Vagina (tissue), 2 donors: ENCODE results near the gene CHRM5. TPM values are rescaled to one million over a fixed set of nuclear protein-coding genes. Genes with fewer than 3 reads are reported as not detected.

Experiments used
- DNase-seq, 2 donors: peaks; one replicate each; pipeline ENCODE4 v3.0.0-alpha.2; 2017; ENCODE audit errors: extremely low spot score in 2 of 2
- H3K27ac ChIP-seq: fragments of 200-600 bp; sonication (generic); one replicate; pipeline ENCODE4 v1.5.1; 2019
- H3K27me3 ChIP-seq: fragments of 200-600 bp; sonication (generic); one replicate; pipeline ENCODE4 v1.5.1; 2019
- H3K36me3 ChIP-seq, 2 donors: fragments of 200-600 bp; sonication (generic); one replicate each; pipeline ENCODE4 v1.5.1; 2017 to 2019
- H3K4me1 ChIP-seq: fragments of 200-600 bp; sonication (generic); one replicate; pipeline ENCODE4 v1.5.1; 2019
- H3K4me3 ChIP-seq, 2 donors: fragments of 200-600 bp; sonication (generic); 1 replicate in 1 of 2; 2 replicates in 1 of 2; pipeline ENCODE4 v1.5.1; 2016 to 2019
- H3K9me3 ChIP-seq: fragments of 200-600 bp; sonication (generic); one replicate; pipeline ENCODE4 v1.5.1; 2019
- POLR2A ChIP-seq, 2 donors: fragments of 450-650 bp; IDR thresholded peaks; one replicate each; pipeline ENCODE4 v1.6.1; 2017; ENCODE audit warnings: antibody characterized with exemption in 2 of 2, mild to moderate bottlenecking in 2 of 2, moderate library complexity in 2 of 2
- POLR2AphosphoS5 ChIP-seq, 2 donors: sonication (generic); formaldehyde crosslinking; IDR thresholded peaks; one replicate each; pipeline ENCODE4 v1.9.0; 2017; ENCODE audit warnings: antibody characterized with exemption in 2 of 2, mild to moderate bottlenecking in 2 of 2, low read depth in 1 of 2; ENCODE audit not compliant: insufficient read depth in 1 of 2
- intact Hi-C: fragments of 100-400 bp; cut with DNase I; formaldehyde crosslinking; loops from one replicate; pipeline ENCODE4 v1.15.1; 2023
- total RNA-seq: library from RNA; depleted of rRNA; stranded (reverse); fragments of >200 nt; gene quantifications from one replicate; pipeline ENCODE4 v1.2.3, GENCODE V29; 2016
- TF ChIP-seq, protein P1 (sequence below), 3 experiments: fragments of 450-650 bp in 2 of 3; fragments of 200-600 bp in 1 of 3; sonication (generic) in 1 of 3; IDR thresholded peaks; one replicate each; pipeline ENCODE4 v1.5.1; 2017 to 2019; ENCODE audit warnings: antibody characterized with exemption in 3 of 3, mild to moderate bottlenecking in 2 of 3, moderate library complexity in 2 of 3

CHRM5 gene
- total RNA-seq, 1 donor from 2014 or later: not detected

DNA sequence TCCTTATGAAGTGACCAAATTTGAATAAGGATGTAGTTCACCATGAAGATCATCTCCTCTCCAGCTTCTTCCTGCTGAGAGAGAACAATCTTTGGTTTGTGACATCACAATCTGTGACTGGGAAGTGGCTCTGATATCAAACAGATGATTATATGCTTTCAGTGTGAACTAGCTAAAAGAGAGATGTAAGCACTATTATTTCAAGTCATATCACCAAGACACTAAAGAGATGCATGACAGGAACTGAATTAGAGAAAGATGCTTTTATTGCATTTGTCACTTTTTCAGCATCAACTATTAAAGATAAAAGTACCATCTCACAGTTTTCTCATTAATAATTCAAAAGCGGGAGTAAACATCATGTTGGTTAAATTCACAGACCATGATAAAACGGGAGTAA lies 3.5 kb downstream of the CHRM5 start:
- H3K4me1 ChIP-seq: no peaks in the 10 kb centered on the region
- TF ChIP-seq POLR2A (IDR thresholded peaks at IDR 0.05) (no peak), POLR2AphosphoS5 (IDR thresholded peaks at IDR 0.05; ENCODE audit: insufficient read depth in 1 of 2, low read depth in 1 of 2) (no peak)
- TF ChIP-seq, protein P1, sequence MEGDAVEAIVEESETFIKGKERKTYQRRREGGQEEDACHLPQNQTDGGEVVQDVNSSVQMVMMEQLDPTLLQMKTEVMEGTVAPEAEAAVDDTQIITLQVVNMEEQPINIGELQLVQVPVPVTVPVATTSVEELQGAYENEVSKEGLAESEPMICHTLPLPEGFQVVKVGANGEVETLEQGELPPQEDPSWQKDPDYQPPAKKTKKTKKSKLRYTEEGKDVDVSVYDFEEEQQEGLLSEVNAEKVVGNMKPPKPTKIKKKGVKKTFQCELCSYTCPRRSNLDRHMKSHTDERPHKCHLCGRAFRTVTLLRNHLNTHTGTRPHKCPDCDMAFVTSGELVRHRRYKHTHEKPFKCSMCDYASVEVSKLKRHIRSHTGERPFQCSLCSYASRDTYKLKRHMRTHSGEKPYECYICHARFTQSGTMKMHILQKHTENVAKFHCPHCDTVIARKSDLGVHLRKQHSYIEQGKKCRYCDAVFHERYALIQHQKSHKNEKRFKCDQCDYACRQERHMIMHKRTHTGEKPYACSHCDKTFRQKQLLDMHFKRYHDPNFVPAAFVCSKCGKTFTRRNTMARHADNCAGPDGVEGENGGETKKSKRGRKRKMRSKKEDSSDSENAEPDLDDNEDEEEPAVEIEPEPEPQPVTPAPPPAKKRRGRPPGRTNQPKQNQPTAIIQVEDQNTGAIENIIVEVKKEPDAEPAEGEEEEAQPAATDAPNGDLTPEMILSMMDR (IDR thresholded peaks at IDR 0.05): no peak
- H3K36me3 ChIP-seq: no peaks in the 10 kb centered on the region
- intact Hi-C loops: no loop called here
- H3K27ac ChIP-seq: no peak overlapping the region
- no peak overlapping the region for H3K4me3 ChIP-seq
- no peaks in the 10 kb centered on the region for H3K9me3 ChIP-seq
- no peaks in the 10 kb centered on the region for H3K27me3 ChIP-seq
- no peak for DNase-seq

DNA sequence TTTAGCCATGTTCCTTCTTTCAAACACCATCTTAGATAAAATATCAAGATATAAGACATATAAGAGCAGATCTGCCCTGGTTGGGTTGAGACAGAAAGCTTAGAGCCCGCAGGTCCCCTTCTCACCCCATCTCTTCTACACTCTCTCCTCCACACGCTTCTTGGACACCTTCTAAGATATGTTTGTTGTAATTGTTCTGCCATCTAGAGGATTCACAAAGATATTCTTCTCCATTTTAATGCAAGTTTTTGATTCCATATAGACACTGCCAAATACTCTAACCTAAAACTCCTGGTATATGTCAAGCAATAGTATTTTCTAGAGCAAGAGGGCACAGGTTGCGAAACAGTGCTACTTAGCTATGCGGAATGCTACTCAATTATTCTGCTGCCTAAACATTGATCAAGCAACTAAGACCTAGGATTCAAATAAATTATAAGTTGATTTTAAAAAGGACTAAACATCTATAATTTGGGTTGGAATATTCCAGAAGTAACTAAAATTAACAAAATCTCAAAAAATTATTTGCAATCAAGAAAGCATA lies 6.8 kb downstream of the CHRM5 start:
- TF ChIP-seq POLR2AphosphoS5 (IDR thresholded peaks at IDR 0.05; ENCODE audit: insufficient read depth in 1 of 2, low read depth in 1 of 2): no peak
- TF ChIP-seq, protein P1 (IDR thresholded peaks at IDR 0.05): no peak
- TF ChIP-seq POLR2A (IDR thresholded peaks at IDR 0.05): no peak
- Histone ChIP-seq H3K27ac (no peak overlapping the region), H3K4me1 (no peaks in the 10 kb centered on the region), H3K36me3 (no peaks in the 10 kb centered on the region), H3K27me3 (no peaks in the 10 kb centered on the region), H3K9me3 (no peaks in the 10 kb centered on the region), H3K4me3 (no peak overlapping the region)
- no peak for DNase-seq
- intact Hi-C loops: no loop called here

DNA sequence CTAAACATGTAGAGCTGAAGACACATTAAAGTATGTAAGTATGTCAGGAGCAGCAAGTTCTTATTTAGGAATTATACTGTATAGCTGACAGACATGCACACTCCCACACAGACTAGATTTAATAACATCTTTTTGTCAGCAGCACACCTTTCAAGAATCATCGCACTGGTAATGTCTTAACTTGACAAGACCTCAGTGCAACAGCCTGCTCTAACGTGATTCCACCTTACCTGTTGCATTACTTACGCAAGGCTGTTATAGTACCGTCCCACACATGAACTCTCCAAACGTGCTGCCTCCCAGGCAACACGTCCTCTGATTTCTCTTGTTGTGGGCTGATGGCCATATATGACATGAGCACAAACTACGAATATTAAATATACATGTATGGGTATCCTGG lies 11.9 kb downstream of the CHRM5 start:
- Histone ChIP-seq H3K36me3 (no peaks in the 10 kb centered on the region), H3K27ac (no peak overlapping the region), H3K4me3 (no peak overlapping the region), H3K4me1 (no peaks in the 10 kb centered on the region), H3K27me3 (no peaks in the 10 kb centered on the region), H3K9me3 (no peaks in the 10 kb centered on the region)
- intact Hi-C loops: no loop called here
- DNase-seq: no peak
- TF ChIP-seq POLR2AphosphoS5 (IDR thresholded peaks at IDR 0.05; ENCODE audit: insufficient read depth in 1 of 2, low read depth in 1 of 2) (no peak), POLR2A (IDR thresholded peaks at IDR 0.05) (no peak)
- TF ChIP-seq, protein P1 (IDR thresholded peaks at IDR 0.05): no peak

DNA sequence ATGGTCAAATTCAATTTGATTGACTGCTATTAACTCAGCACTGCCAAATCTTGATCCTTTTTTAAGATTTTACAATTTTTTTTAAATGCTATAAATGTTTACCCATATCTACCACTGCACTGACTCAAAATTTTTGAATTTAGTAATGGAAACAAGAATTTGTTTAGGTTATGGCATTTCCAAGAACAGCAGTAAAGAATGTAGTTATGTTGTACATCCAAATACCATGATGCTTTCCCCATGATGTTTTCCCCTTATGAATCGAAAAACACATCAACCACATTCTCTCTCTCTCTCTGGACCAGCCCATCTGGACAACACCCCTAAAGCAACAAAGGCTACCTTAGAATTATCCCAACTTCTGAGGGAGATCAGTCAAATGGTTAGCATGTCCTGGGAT lies 14.2 kb downstream of the CHRM5 start:
- DNase-seq: no peak
- Histone ChIP-seq H3K36me3 (no peaks in the 10 kb centered on the region), H3K4me1 (no peaks in the 10 kb centered on the region), H3K27me3 (no peaks in the 10 kb centered on the region), H3K27ac (no peak overlapping the region), H3K9me3 (no peaks in the 10 kb centered on the region), H3K4me3 (no peak overlapping the region)
- intact Hi-C loops: no loop called here
- TF ChIP-seq, protein P1 (IDR thresholded peaks at IDR 0.05): no peak
- TF ChIP-seq POLR2AphosphoS5 (IDR thresholded peaks at IDR 0.05; ENCODE audit: insufficient read depth in 1 of 2, low read depth in 1 of 2): no peak
- TF ChIP-seq POLR2A (IDR thresholded peaks at IDR 0.05): no peak

DNA sequence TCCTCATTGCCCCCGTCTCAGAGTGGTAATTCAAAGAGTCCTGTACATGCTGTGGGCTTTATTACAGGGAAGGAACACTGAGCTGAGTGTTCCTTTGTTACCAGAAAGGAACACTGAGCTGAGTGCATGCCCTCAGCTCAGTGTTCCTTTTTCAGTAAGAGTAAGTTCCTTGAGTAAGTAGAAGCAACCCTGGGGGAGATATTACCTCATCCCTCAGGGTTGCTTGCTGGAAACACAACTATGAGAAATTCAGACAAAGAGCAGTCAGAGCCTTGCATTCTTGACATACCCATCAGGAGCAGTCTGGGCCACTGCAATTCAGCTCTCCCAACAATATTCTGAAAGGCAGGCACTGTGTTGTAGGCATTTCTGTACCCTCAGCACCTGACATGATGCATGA lies 17.0 kb downstream of the CHRM5 start:
- H3K36me3 ChIP-seq: no peaks in the 10 kb centered on the region
- no peaks in the 10 kb centered on the region for H3K9me3 ChIP-seq
- H3K27ac ChIP-seq: no peak overlapping the region
- H3K27me3 ChIP-seq: no peaks in the 10 kb centered on the region
- TF ChIP-seq, protein P1 (IDR thresholded peaks at IDR 0.05): no peak
- TF ChIP-seq POLR2A (IDR thresholded peaks at IDR 0.05): no peak
- TF ChIP-seq POLR2AphosphoS5 (IDR thresholded peaks at IDR 0.05; ENCODE audit: insufficient read depth in 1 of 2, low read depth in 1 of 2): no peak
- no peaks in the 10 kb centered on the region for H3K4me1 ChIP-seq
- H3K4me3 ChIP-seq: no peak overlapping the region
- DNase-seq: no peak
- intact Hi-C loops: no loop called here
